Dermis microvascular lymphatic vessel endothelial cell (primary cell): ENCODE measurements around the gene TANC1. TPM values are rescaled to one million over a fixed set of nuclear protein-coding genes. Genes with fewer than 3 reads are reported as not detected.

Experiments
- DNase-seq, 2 donors: peaks; one replicate each; pipeline versions ENCODE4 v3.0.0 to v3.0.0-alpha.2; 2010; ENCODE audit warnings: low read depth in 2 of 2
- total RNA-seq: library from RNA; depleted of rRNA; stranded (reverse); fragments of >200 nt; gene quantifications from 2 replicates; pipeline ENCODE4 v1.2.1, GENCODE V29; 2014

The TANC1 gene
- total RNA-seq, 1 donor from 2014 or later = 49.7 TPM

DNA sequence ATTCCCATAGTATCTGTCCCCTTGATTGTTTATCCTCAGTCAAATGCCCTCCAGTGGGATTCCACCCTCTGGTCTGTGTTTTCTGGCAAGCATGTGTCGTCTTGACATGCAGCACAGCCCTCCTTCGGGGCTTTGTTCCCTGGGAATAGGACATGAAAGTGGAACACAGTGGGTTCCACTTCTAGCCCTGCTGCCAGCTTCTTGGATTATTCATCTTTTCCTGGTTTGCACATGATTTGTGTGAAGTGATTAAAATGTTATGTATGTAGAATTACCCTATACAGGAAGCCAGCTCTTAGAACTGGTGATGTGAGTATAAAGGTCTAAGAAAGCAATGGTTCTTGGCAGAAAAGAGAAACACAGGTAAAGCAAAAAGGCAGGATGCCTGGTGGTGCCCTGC is 142.3 kb downstream of the TANC1 start:
- DNase-seq = peak in 1 of 2 donors; percentile 40

DNA sequence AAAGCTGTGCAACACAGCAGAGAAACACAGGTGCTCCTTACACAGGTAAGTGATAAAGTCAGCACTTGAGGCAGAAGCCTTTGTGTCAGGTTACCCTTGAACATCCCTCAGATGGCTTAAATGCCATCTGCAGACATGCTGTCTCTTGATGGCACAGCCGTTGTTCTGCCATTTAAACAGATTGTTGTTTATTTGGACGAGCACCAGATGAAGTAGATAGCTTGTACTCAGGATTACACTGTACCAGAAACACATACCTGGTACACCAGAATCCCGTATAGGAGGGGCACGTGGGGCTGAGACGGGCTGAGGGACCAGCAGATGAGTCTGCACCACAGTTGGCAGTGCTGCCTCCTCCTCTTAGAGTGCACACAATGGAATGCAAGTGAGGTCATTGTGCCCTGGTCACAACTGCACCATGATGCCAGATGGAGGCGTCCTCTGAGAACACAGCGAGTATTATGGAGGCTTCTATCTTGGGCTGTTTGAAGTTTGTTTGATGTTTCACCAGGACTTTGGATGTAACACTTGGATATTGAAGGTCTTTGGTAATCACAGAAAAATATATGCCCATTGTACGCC is 143.0 kb downstream of the TANC1 start:
- DNase-seq = no peak

DNA sequence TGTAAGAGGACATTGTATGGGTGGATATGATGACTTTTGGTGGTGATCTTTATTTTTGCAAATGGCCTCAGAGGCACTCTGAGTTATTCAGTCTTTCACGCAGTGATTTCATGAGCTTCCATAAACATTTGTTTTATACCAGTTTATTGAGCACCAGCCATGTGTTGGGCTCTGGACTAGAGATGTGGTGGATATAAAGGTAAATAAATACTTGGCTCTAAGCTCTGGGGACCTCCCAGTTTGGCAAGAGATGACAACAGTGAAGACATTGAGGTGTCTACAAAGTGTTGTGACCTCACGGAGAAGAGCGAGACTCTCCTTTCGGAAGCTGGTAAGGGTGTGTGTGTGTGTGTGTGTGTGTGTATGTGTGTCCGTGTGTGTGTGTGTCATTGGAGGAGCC is 146.4 kb downstream of the TANC1 start:
- no peak for DNase-seq

- DNase-seq = no peak
Measured at GRCh38 chr2:159116922-159117321, 148.5 kb downstream of the TANC1 start.

- no peak for DNase-seq
Measured at GRCh38 chr2:159117658-159118057, 149.2 kb downstream of the TANC1 start.

- DNase-seq = peak; percentile 78 to 89
Measured at GRCh38 chr2:159118115-159118858, 149.8 kb downstream of the TANC1 start.

- peak in 1 of 2 donors; percentile 38 for DNase-seq
Measured at GRCh38 chr2:159118859-159119500, 150.5 kb downstream of the TANC1 start.

DNA sequence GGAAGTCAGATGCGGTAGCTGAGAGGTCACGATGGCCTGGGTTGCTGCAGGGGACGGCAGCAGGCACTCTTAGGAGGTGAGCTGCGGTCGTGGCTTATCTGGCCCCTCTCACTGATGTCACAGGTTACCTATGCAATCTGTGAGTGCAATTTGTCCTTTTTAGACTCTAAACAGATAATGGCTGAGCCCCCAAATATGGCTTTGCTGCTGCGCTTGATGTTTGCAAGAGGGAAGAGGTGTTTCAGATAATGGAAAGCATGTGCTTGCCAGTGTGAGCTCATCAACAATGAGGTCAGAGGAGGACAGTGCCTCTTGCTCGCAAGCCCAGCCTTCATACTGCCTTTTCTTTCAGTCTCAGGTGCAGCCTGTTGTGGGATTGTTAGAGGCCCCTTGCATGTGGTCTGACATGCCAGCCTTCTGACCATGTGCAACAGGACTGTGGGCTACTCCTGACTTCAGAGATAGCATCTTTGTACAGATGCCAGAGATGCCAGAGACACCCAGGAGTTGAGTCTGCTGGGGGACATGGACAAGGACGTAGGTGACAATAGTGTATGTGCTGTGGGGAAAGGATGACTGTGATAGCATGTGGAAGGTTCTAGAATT is 151.3 kb downstream of the TANC1 start:
- no peak for DNase-seq

- DNase-seq = no peak
Measured at GRCh38 chr2:159123786-159124185, 155.3 kb downstream of the TANC1 start.

DNA sequence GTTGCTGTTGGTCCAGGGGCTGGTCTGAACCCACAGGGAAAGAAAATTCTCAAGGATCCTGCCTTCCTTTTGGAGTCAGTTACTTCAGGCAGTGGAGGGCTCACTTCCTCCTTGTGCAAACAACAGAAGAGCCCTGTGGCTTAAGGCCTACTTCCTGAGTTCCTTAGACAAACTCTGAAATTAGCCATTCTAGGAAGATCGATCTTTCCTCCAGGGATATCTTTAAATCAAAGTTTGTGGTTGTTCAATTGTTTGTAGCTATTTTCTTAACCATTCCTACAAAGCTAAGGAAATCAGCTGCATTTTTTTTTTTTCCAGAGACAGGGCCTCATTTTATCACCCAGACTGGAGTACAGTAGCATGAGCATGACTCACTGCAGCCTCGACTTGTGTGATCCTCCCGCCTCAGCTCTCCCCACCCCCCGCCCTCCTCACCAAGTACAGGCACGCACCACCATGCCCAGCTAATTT is 156.0 kb downstream of the TANC1 start:
- peak in 1 of 2 donors; percentile 94 for DNase-seq

- DNase-seq = peak in 1 of 2 donors; percentile 41
Measured at GRCh38 chr2:159124931-159125467, 156.6 kb downstream of the TANC1 start.

- no peak for DNase-seq
Measured at GRCh38 chr2:159125858-159126257, 157.4 kb downstream of the TANC1 start.

GRCh38 chr2:159126432-159127022 is 158.1 kb downstream of the TANC1 start:
- no peak for DNase-seq

DNA sequence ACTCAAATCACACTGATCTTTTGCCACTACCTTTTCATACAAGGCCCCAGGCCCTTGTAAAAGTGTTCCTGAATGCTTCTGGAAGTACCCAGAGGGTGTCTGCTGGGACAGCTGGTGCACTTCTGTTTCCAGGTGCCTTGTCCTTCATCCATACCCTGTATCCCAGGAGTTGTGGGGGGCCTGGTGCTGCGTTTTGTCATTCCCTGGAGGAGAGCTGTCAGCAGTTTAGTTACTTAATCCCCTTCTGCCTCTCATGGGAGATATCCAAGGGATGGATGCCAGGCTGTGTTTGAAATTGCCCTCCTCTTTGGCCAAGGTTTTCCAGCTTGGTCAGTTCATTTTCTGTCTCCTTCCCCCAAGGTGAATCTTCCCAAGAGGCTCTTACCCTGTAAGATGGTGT is 159.8 kb downstream of the TANC1 start:
- no peak for DNase-seq

- no peak for DNase-seq
Measured at GRCh38 chr2:159129269-159129668, 160.8 kb downstream of the TANC1 start.

DNA sequence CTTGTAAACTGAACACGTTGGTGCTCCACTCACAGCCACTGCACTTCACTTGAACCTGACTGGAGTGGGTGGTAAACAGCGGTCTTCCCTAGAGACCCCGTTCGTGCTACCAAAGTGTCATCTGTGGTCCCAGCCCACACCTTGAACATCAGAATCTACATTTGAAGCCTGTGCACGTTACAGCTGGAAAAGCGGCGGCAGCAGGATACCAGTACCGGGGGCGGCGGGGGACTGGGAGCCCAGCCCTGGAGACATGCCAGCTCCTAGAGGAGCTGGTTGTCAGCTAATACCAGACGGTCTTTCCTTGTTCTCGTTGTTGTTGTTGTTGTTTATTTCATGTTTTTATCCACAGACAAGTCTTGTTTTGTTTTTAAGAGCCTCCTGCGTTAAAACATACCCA is 161.4 kb downstream of the TANC1 start:
- peak in 1 of 2 donors; percentile 46 for DNase-seq

- no peak for DNase-seq
Measured at GRCh38 chr2:159130302-159130701, 161.9 kb downstream of the TANC1 start.

GRCh38 chr2:159131267-159131913 is 162.9 kb downstream of the TANC1 start:
- no peak for DNase-seq

DNA sequence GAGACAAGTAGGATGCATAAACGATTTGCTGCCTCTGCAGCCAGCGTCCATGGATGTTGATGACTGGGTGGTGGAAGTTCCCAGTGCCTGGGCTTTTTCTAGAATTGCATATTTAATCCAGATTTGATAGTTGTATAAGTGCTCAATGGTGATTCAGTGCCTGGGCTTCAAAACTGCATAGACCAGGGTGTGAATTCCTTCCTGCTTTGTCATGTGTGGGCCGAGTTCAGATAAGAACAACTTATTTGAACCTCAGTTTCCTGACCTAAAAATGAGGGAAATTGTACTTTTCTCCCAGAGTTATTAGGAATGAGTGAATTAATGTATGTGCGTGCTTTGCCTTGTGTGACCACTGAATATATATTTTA is 163.5 kb downstream of the TANC1 start:
- DNase-seq = peak; percentile 65 to 93

GRCh38 chr2:159133797-159134196 is 165.4 kb downstream of the TANC1 start:
- DNase-seq = no peak

DNA sequence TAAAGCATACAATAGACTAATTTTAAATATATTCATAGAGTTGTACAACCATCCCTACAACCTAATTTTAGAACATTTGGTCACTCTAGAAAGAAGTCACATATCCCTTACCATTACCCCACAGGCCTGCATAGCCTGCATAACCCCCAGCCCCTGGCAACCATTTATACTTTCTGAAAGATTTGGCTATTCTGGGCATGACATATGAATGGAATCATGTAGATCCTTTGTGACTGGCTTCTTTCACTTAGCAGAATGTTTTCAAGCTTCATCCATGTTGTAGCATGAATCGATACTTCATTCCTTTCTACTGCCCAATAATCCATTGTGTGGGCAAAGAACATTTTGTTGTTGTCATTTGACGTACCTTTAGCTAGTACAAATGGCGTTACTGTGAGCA is 166.5 kb downstream of the TANC1 start:
- no peak for DNase-seq
